Suppressor macrophage treated with lipopolysaccharide for 1 hour (primary cell): ENCODE measurements around the gene MARCHF6.
"Not testable (repeated sequence)": the region's sequence is repeated elsewhere in the genome, so short reads cannot be mapped to it uniquely, and the experiment has no call there.

Experiments used
- DNase-seq, 3 donors: peaks; one replicate each; pipeline ENCODE4 v3.0.0-alpha.2; 2020 to 2022

Gene MARCHF6

DNA sequence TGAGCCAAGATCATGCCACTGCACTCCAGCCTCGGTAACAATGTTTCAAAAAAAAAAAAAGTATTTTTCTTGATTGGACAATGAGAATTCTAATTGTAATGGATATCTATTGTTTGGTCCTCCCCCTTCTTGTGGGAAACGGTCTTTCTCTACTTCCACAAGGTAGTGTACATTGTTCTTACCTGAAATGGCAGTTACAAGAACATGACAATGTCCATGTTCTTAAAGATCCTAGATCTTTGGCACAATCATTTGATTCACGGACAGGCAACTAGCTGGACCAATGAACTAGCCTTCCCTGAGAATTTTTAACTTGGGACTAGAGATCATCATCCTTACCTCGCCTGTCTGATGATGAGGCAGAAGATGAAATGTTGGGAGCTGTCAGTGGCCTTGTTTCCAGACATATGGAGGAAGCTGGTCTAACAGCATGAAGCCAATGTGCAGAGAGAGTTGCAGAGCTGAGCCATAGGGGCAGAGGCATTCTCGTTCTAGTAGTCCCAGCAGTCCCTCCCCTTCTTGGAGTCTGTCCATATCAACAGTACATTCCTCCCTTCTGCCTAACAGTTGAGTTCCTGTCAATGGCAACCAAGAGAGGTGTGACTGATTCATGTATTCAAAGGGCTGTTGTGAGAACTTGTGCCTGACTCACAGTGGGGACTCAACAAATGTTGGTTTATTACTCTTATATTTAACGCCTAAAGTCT lies 2.1 kb upstream of the MARCHF6 start:
- no peak for DNase-seq

DNA sequence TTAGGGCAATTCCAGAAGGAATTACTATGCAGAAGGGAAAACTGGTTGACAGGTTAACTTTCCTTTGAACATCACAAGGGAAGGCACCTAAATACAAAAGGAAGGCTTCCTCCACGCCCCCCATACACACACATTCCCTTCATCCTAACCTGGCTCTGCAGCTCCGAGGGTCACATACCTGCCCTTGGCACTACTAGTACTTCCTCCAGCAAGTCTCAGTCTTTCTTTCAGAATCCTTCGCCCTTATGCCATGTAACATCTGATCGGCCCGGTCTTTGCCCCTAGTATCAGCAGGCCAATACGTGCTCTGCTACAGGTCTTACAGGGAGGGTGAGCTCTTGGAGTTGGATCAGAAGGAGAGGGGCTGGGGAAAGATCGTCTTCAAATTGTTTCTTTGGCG lies 1.6 kb upstream of the MARCHF6 start:
- peak in 1 of 3 donors; percentile 11 for DNase-seq

DNA sequence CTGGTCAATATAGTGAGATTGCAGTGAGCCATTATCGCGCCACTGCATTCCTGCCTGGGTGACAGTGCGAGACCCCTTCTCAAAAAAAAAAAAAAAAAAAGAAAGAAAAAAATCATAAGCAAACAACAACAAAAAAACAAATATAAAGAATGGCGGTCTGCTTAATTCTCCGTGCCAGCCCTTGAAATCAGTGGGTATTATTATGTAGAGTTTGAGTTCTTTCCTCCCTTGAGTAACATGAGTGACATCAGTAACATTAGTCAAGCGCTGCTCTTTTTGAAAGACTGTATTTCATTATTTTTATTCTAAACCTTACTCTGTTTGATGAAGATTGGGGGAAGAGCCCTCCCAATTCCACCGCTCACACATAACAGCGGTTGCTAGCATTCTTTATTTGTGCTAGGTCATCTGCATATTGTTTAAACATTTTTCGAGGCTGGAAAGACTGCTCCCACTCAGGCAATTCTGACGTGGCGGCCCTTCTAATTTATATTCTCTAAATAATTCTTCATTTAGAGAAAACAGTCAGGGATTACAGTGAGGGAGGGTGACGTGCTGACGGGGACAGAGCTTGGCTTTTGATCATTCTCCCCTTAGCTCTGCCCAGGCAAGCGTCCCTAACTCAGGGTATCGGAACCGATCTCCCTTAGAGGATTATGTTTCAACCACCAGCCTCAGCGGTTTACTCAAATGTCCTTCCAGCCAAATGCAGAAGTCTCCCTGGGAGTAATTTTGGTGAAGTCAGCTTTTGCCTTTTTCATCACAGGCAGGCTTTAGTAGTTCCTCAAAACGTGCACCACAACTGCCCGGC lies 860 bp upstream of the MARCHF6 start:
- DNase-seq = peak; percentile 87 to 95 (median 93)

DNA sequence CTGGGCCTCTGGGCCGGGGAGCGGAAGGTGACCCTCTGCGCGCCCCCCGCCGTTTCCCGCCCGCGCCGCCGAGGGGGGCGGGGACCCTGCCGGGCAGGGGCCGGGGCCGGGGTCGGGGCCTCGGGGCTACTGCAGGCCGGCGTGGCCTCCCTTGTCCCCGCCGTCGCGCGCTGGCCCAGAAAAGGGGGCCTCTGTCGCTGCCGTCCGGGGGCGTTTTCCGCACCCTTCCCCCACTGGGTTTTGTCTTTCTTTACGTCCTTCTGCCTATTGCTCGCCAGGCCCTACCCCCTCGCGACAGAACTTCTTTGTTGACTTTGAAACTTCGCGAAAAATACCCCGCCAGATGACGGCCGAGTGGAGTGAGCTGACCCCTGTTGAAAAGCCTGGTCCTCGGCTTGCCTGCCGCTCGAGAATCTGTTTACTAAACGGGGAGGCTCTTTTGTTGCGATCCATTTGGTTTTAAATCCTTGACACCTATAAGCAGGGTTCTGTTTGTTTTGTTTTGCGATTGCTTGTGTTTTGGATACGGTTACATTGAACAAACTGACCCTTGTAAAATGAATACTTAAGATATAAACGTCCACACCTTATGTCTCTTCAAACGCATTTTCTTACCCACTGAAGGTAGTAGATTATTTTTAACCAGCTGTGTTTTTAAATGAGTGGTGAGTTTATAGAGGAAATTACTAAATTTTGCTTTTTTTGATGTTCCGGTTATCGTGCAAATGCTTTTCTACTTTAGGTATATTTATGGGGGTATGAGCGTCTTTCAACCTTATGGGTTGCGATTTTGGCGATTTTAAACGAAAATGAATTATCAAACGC lies 765 bp downstream of the MARCHF6 start:
- peak; percentile 34 to 54 (median 43) for DNase-seq

DNA sequence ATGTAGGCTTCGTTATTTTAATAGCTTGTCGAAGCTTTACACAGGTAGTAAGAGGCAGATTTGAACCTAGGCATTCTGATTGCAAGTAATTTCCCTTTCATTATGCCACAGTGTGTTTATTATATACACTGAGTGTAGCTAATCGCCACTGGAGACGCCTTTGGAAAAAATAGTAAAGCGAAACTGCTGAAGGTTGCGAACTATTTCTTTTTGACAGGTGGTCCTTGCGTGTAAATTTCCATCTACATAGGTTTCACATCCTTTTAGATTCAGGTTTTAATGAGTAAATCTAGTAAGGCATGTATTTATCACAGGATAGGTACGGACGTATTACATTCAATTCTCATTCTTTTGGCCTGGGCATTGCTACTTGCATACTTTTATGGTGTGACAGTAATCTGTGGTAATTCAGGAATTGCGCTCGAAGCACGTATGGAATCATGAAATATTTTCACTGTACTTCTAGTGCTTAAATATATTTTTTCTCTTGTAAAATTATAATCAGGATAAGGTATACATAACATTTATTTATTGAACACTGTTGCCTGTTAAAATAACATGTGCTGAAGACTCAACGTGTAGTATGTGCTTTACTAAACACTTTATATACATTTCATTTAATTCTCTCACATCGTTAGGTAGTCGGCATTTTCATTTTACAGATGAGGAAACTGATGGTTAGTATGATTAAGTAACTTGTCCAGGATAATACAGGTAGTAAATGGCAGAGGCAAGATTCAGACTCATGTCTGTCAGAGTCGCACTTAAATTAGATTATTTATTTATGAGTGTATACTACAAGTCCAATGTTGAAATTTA lies 1.8 kb downstream of the MARCHF6 start:
- peak; percentile 33 to 55 (median 42) for DNase-seq

DNA sequence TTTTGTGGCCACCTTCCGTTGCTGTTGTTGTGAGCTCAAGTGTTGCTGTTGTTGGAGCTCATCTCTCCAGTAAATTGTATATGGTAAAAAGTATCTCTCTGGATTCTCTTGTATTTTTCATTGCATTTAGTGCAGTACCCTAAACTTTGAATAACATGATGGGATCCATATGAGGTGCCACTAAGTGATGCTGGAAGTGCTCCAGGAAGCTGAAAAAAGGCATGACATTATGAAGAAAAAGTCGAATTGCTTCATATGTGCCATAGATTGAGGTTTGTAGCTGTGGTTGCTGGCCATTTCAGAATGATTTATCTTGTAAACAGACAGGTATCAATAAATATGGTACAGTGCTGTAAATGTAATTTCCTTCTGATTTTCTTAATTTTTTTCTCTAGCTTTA lies 5.5 kb downstream of the MARCHF6 start:
- DNase-seq = no peak

DNA sequence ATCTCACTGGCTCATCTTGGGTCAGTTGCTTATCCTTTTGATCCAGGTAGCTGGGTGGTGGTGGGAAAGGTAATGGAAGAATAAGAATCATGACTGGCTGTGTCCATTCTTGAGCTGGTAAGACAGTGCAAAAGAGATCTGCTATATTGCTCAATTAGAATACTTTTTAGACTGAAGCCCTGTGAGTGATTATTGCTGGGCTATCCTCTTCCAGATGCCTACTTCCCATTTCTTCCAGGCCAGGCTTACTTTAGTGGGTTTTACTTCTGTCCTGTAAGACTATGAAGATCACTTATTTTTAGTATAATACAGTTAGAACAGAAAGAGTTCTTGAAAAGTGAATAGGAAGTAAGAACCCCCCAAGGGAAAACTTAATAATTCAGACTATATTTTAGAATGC lies 7.2 kb downstream of the MARCHF6 start:
- DNase-seq = peak in 1 of 3 donors; percentile 31

DNA sequence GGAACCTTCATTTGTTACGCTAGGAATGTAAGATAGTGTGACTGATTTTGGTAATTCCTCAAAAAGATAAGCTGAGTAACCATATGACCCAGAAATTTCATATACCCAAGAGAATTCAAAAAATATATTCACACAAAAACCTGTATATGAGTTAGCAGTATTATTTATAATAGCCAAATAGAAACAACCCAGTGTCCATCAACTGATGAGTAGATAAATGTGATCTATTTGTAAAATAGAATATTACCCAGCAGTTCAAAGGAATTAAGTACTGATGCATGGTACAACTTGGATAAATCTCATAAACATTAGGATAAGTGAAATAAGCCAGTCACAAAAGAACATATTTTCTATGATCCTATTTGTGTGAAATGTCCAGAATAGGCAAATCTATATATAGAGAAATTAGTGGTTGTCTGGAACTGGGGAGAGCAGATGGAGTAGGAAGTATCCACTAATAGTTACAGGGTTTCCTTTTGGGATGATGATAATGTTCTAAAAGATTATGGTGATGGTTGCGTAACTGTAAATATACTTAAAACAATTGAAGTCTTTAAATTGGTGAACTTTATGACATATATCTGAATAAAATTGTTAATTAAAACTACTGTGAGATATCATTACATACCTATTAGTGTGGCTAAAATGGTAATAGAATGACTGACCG lies 10.2 kb downstream of the MARCHF6 start:
- no peak for DNase-seq

DNA sequence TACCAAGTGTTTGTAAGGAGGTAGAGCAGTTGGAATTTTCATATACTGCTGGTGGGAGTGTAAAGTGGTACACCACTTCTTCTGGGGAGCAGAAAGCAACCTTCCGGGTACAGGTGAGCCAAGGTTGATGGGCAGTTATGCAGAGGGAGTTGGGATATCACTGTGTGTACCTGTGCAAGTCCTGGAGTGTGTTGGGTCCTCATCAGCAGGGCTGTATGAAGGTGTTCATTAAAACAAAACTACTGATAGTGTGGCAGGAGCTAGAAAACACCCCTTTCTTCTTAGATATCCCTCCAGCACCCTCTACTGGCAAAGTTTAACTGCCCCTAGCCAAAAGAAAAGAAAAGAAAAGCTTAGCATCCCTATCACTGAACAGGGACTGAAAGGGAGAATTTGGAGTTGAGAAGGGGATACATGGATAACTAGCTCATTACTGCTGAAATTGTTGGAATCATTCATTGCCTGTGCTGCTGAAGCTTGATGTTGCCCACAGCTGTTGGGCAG lies 10.7 kb downstream of the MARCHF6 start:
- peak; percentile 47 to 54 (median 53) for DNase-seq

DNA sequence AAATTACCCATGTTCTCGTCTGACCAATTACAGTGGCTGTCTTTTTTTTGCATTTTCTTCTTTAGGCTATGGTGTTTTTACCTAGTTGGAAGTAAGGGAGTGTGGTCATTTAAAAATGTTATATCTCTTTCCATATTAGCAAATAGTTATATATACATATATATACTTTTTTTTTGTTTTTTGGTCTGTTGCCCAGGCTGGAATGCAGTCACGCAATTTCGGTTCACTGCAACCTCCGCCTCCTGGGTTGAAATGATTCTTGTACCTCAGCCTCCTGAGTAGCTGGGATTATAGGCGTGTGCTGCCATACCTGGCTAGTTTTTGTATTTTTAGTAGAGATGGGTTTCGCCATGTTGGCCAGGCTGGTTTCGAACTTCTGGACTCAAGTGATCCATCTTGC lies 12.3 kb downstream of the MARCHF6 start:
- DNase-seq = no peak

DNA sequence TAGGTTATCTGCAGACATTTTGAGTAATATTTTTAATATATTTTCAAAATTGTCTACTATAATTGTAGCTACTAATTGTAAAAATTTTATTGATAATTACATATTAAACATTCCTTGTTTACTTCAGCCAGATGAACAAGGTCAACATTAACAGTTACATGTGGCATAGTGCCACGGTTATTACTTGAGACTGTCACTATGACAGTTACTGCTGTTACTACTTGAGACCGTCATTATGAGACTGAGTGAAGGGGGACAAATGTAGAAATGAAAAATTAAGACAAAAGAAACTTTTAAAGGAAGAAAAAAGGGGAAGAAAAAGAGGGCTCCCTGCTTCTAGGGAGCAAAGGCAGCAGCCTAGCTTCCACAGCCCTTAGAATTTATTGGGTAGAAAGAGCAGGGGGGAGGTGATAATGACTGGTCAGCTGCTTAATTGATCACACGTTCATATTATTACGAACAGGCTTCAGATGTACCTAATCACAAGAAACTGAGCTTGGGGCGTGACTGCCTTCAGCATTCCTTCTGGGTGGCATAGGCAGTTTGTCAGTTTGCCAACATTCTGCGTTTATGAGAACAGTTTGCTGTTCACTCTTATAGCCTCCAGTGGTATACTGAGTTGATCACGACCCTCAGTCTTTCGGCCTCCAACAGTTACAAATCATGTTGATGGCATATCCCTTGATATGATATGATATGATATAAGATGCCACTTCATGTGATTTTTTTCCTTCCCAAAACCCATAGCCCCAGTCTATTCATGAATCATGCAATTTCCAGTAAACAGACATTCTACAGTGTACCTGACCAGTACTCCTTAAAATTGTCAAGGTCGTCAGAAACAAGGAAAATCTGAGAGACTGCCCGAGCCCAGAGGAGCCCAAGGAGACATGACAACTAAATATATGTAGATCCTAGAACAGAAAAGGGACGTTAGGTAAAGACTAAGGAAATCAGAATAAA lies 13.1 kb downstream of the MARCHF6 start:
- no peak for DNase-seq

DNA sequence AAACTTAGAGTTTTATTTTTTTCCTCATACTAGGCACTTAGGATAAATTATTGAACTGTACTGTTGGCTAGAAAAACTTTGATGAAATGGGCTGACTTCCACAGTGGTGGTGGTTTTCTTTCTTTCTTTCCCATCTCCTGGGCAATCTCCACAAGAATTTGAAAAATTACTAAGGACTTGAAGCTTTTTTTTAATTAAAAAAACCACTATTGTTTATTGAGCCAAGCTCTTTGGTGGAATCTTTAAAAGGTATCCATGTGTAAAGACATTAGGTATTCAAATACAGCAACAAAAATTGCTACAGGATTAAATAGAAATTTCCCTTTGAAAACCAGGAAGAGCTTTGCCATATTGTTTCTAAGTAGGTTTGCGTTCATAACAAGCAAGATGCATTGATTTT lies 14.1 kb downstream of the MARCHF6 start:
- DNase-seq = no peak

DNA sequence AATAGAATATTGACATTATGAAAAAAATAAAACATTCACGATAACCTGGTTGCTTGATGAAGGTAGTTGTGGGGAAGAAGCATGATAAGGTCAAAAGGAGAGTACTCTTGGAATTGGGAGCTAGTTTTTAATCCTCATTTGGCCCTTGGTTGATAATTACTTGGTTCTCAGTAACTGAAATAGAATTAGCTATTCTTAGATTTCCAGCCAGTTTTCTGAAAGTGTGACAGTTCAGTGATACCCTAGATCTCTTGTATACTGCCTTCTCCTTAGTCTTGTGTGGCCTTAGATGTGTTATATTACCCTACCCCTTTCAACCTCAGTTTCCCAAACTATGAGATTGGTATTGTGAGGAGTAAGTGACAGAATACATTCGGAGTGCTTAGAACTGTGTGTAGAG lies 17.4 kb downstream of the MARCHF6 start:
- no peak for DNase-seq

DNA sequence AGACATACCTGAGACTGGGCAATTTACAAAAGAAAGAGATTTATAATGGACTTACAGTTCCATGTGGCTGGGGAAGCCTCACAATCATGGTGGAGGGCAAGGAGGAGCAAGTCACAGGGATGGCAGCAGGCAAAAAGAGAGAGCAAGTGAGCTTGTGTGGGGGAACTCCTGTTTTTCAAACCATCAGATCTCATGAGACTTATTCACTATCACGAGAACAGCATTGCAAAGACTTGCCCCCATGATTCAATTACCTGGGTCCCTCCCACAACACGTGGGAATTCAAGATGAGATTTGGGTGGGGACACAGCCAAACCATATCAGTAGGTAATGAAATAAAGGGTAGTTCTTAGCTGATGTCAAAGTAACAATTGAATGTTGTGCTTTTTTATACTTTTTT lies 17.9 kb downstream of the MARCHF6 start:
- not testable (repeated sequence) for DNase-seq

DNA sequence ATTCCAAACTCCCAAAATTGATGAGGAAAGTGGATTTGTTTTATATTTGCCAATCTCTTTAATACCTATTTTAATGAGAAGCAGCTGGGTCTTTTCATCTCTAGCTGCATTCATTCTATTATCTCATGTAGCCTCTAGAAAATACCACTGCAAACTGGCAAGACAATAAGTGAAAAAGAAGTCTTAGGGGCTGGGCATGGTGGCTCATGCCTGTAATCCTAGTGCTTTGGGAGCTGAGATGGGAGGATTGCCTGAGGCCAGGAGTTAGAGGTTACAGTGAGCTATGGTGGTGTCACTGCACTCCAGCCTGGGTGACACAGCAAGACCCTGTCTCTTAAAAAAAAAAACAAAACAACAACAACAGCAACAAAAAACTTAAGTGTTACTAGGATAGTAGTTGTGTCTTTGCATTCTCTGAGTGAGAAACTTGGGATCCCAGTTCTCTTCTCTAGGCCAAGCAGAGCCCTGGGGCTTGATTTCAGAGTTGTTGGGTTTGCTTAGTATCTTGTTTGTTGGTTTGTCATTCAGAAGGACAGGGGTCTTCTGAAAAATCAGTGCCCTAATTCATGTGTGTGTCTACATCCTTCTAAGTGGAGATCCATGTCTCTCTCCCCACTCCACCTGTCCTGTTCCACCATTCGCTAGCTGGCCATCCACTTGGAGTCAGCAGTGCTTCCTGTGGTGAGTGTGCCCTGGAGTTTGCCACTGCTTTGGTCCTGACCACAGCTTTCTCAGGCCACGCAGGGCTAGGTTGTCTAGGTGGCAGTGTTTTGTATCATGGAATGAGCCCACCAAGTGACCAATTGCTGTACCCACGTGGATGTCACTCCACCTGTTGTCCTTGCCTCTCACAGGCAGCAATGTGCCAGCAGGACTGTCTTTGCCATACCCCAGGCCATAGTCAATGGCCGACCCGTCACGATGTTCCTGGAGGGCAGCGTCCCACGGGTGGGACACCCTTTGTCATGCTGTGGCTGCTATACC lies 19.5 kb downstream of the MARCHF6 start:
- DNase-seq = no peak

DNA sequence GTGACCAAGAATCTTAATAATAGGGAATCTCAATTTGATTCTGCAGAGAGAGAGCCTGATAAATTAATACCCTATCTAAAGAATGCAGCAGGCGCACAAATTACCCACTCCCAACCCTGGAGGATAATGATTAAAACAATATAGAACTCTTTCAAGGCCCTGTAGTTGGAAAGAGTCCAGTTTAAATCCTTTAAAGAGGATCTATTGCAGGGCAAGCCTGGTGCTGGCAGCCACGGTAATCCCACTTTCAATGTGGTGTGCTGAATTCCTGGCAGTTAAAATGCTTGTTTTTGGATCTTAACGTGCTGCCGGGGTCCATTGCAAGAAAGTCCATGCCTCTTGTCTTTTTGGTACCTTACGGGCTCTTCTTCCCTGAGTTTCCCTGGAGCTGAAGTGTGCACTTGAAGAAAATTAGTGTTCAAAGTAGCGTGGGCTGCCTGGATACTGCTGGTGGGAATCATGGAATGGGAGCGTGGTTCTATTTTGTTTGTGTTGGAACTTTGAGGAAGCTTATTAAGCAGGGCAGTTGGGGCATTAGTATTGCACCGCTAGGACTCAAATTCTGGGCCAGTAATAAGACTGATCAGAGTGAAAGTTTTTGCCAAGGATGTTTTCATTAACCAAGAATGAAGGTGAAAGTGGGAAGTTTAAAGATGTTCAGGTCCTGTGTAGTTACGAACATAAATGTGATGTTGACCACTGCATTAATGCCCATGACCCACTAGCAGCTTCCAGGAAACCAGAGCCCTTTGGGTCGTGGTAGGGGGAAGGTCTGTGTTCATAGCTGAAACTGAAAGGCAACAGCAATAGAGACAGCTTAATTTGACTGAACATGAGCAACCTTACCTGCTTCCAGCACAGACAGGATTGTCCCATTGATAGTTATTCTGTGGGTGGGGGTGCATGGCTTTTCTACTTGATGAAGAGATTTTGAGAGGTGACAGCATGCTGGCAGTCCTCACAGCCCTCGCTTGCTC lies 20.8 kb downstream of the MARCHF6 start:
- no peak for DNase-seq

DNA sequence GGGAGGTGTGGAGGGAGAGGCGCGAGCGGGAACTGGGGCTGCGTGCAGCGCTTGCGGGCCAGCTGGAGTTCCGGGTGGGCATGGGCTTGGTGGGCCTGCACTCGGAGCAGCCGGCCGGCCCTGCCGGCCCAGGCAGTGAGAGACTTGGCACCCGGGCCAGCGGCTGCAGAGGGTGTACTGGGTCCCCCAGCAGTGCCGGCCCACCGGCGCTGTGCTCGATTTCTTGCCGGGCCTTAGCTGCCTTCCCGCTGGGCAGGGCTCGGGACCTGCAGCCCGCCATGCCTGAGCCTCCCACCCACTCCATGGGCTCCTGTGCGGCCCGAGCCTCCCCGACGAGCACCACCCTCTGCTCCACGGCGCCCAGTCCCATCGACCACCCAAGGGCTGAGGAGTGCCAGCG lies 21.7 kb downstream of the MARCHF6 start:
- DNase-seq = not testable (repeated sequence)

DNA sequence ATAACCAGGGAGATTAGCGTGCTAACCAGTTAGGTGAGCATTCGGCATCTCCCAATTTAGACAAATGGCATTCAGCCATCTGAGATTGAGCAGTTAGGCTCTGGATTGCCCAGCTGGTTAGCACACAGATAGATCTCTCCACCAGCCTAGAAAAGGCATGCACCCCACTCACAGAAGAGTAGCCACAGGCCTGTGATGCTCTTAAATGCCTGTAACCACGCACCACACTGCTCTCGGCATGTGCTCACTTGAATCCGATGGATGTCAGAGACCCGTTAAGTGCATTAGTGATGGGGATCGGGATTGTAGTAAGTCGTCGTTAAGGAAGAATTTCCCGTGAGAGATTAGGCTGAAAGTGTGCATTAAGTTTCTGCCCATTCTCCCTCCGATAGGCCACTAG lies 23.0 kb downstream of the MARCHF6 start:
- DNase-seq = no peak
